Stimulated activated CD4-positive, alpha-beta T cell treated with anti-CD3 and anti-CD28 coated beads, TNF-alpha, amount 100 ng/mL, for 24 hours (primary cell): ENCODE data around the gene NHLRC4.

ENCODE experiments used
- DNase-seq, 3 experiments: peaks; one replicate each; pipeline ENCODE4 v3.0.0-alpha.2; 2020; ENCODE audit warnings: low read depth in 3 of 3

NHLRC4 gene

DNA sequence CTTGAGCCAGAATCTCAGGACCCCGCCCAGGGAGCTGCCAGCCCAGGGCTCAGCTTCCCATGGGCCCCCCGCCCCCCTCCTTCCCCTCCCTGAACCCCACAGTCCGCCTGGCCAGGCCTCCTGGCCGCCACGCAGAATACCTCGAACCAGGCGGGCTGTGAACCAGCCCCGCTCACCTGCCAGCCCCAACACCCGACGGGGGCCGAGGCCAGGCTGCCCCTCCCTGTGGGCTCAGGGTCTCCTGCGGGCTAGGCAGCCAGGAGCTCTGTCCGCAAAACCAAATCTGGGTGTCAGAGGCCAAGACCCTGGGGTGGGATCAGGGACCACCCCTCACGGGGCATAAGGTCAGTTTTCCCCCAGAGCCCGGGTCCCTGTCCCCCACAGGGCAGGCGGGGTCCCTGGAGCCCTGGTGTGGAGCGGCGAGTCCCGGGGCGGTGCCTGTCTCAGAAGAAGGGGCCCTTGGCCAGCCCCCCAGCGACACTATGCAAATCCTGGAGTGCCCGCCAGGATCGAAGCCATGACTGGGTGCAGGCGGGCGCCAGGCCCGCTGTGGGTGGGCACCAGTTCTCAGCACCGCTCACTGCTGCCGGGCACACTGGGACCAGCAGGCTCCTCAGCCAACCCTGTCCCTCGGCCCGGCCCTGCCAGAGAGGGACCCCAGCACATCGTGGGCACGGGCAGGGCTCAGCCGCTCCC, 13.1 kb upstream of the NHLRC4 start:
- no peak for DNase-seq

DNA sequence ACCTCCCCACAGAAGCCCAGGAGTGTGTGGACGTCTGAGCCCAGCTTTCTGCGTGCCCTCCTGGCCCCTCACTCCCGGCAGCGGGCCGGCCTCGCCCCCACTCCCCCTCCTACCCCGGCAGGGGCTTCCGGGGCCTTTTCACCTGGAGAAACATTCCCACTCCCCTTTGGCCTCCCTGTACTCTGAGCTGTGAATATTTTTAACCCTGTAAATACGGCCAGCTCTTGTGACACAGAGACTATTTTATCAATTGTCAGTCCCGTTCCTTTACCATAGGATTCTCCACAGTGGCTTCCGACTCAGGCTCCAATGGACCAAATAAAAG, 12.5 kb upstream of the NHLRC4 start:
- DNase-seq = no peak

DNA sequence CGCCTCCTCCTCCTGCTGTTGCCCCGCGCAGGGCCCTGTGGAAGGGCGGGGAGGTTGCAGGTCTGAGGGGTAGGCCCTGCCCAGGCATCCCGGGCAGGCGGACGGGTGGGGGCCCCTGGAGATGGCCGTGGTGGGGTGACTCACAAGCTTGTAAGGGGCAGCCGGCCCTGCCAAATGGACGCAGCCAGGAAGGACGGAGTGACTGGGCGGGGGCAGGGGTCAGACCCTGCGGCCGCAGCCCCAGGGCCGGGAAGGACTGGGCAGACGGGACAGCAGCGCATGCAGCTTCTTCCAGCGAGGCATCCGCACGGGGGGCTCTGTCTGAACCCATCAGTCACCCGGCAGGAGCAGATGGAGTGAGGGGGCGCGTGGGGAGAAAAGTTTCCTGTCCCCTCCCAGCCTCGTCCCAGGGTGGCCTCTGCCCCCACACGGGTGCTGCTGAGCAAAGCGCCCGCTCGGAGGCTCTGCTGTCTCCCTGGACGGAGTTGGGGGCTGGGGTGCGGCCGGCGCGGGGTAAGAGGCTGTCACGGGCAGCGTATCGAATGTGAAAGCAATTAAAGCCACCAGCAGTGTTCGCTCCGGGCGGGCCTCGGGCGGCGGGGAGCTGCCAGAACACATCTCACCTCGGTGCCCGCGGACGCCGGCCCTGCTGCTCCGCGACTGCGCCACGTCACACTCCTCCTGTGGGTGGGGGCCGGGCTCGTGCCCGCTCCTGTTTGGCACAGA, 12.0 kb upstream of the NHLRC4 start:
- DNase-seq = no peak

DNA sequence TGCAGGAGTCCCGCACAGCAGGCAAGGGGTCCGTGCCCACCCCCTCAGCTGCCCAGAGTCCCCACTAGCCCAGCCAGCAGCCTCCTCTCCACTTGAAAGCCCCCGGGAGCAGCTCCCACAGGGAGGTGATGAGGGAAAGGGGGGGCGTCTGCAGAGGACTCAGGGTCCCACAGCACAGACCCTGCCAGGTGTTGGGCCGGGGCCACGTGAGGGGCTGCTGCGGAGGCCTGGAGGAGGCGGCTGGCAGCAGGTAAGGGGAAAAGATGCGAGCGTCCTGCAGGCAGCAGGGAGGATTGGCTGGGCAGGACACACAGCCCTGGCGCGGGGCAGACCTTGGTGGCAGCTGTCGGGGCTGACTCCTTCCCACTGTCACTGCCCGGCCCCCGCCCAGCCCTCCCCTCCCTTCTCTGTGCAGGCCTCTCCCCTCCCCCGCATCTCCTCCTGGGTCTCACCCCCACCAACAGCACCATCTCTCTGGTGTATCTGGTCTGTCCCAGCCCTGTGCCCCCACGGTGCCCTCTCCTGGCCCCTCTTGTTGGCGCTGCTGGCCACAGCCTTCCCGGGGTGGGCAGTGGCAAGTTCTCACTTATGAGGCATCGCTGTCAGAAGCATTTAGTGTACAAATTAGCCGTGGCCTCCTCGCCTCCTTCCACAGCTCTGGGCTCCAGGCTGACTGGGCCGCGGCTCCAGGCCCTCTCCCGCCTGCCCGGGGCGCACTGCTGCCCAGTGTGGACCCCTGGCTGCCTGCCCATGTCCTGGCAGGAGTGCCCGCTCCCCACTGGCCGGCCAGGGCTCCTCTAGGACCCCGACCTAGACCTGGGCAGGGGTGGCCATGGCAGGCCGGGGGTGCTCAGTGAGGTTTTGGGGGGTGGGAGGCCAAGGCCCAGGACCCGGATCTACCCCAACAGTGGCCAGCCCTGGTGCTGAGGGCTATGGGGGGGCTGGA, 11.0 kb upstream of the NHLRC4 start:
- DNase-seq = no peak

DNA sequence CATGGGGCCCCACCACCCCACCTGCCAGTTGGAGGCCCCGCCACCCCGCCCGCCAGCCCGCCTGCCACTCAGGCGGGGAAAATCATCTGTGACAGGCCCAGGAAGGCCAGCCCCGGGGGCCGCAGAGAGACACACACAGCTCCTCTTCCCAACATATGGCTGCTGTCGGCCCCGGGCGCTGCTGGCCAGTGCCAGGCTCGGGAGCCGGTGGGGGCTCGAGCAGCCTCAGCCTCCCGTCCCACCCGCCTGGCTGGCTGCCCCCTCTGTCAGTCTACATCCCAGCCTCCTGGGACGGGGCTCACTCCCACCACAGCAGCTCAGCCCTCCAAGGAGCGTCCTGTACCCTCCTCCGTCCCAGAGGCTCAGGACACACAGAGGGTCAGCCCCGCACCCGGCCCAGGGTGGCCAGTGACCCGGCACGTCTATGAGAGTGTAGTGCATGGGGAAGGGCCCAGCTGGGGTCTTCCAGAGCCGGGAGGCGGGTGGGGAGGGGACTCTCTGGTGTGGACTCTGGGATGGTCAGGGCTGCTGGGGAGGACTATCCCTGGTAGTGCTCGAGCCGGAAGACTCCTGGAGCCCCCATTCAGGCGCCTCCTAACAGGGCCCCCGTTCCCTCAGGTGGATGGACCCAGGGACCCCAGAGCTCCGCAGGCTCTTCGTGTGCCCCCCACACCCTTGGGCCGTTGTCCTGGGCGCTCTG, 10.2 kb upstream of the NHLRC4 start:
- DNase-seq = no peak

DNA sequence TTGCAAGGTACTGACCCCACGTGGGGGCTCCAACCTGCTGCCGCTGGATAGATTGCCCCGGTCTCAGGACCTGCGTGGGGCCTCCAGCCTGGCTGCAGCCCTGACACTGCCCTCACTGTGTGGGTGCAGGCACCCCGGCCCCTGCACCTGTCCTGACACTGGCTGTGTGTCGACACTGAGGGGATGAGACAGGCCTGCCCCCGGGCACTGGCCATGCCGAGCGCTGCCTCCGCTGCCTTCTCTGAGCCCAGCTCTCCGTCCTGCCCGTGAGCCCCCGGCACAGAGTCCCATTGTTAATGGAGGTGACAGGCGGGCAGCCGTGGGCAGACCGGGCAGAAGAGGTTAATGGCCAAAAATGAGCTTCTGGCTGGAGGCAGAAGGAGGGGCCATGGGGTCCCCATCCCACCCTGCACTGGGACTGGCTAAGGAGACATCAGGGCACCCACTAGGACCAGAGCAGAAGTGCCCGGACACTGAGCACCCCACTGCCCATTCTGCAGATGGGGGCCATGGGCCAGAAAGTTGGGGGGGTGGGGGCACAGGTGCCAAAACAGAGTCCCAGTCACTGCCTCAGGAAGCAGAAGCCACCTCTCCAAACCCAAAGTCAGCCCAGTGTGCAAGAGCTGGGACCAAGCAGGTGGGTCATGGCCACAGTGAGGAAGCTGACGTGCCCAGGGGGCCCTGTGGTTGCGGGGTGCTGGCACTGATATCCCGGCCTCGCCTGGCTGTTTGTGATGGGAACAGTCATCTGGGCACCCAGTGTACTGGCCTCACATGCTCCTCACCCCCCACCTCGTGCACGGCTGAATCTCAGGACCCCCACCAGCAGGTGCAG, 9.1 kb upstream of the NHLRC4 start:
- DNase-seq = no peak

DNA sequence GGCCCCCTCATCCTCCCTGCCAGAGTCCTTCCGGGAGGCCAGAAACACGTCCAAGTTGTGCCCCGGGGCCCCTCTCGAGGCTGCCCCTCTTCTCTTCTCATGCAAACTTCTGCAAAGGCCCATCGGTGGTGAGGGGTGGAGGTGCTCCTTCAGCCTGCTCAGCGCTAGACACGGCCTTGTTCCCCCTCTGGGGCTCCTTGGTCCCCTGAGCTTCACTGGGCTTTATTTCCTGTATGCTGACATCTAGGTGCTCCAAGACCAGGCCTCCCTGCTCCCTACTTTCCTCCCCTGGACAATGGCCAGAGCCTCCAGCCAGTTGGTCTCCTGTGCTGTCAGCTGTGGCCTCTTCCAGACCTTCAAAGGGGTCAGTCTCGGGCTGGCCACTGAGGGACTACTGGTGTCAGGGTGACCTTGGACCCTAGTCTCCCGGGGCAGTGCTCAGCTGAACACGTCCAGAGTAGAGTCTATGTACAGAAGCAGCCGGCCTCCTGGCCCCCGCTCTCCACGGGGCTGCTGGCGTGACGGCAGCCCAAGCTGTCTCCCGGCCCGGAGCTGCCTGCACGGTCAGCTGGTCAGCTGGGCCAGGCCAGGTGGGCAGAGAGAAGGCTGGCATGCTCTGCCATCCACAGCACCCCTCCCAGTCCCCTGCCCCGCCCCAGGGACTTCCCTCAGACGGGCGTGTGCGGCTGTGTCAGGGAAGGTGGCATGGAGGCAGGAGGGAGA, 8.3 kb upstream of the NHLRC4 start:
- DNase-seq = no peak

DNA sequence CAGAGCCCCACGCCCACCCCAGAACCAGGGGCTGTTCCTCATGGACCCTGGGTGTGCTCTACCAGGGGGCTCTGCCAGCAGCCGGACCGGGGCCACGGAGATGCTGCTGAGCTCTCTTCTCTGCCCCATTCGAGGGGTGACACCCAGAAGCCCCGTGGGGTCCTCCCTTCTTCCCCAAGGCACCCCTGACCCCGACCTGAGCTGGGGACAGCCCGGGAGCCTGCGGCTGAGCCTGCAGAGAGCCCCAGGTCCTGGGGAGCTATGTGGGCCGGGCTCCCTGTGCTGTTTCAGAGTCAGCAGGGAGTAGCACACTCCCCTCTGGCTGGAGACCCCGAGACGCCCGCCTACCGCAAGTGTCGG, 7.8 kb upstream of the NHLRC4 start:
- DNase-seq = no peak

DNA sequence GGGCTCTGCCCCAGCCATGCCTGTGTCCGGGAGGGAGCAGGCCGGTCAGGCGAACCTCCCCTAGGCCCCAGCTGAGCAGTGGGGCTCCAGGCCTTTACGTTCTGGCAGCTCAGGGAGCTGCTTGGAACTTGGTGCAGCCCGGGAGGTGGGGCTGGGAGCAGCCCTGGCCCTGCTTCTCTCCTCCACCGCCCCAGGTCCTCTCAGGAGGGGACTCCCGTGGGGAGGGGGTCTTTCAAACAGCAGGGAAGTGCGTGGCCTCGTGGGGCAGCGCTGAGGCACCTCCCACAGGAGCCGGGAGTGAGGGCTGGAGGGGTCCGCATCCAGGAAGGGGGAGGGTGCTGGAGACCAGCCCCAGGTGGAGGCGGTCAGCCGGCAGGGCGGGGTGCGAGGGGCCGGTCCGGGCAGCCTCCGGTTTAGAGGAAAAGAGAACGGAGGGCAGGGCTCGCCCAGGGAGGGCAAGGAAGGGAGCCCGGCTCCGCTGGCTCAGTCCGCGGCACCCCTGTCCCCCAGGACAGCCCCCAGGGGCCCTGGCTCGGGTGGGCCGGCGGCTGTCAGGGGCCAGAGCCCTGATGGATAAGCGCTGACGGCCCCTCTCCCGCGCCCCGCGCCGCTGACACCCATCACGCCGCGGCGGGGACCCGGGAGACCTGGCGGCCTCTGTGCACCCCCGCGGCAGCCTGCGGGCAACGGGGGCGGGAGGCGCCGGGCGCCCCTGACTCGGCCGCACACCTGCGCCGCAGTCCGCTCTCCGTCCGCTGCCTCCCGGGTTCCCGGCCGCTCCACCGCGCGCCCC, 7.2 kb upstream of the NHLRC4 start:
- no peak for DNase-seq

DNA sequence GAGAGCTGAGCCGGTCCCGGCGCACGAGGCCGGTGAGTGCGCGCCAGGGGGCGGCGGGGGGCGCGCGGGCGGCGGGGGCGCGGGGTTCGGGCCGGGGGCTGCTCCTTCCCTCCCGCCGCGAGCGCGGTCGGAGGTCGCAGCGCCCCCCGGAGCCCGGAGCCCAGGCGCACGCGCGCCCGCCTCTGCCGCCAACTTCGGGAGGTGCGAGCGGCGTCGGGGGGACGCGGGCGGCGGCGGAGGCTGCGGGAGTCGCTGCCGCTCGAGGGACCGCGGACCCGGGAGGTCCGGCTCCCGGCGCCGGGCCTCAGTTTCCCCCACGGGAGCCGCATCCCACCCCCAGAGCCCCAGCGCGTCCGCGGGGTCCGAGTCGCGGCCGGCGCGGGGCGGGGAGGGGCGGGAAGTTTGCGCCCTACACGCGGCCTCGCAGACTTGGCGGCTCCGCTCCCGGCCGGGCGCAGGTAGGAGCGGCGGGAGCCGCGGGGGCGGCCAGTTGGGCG, 6.6 kb upstream of the NHLRC4 start, which contains the start of gene PRR35:
PRR35 (plus strand) TSS at position 191 of the 497 bp plus-strand sequence. CDS start 2,901 bp downstream, outside the sequence.
- DNase-seq = no peak

DNA sequence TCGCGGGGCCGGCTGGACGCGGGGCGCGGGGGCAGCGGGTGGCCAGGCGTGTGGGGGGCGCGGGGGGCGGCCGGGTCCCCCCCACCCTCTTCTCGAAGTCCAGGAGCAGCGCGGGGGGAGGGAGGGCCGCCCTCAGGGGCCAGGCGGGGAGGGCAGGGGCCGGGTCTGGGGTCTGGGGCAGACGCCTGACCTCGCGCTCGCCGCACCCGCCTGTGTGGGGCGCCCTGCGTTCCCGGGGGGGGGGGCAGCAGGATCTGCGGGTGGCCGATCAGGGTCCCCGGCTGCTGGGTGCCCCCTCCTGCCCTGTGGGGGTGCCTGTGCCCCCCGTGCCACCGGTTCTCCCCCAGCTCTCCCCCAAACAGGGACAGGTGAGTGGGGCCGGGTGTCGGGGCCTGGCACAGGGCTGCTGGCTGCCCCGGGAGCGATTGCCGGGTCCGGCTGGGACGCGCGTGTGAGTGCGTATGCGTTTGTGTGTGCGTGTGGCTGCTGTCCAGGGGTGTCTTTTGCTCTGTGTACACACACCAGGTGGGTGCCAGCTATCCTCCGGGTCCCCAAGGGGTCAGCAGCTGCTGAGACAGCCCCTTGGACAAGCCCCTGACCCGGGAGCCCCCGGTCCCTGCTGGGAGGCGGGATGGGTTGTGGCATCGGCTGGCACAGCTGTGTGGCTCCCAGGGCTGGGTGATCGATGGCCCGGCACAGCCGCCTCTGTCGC, 5.9 kb upstream of the NHLRC4 start:
- DNase-seq = no peak

DNA sequence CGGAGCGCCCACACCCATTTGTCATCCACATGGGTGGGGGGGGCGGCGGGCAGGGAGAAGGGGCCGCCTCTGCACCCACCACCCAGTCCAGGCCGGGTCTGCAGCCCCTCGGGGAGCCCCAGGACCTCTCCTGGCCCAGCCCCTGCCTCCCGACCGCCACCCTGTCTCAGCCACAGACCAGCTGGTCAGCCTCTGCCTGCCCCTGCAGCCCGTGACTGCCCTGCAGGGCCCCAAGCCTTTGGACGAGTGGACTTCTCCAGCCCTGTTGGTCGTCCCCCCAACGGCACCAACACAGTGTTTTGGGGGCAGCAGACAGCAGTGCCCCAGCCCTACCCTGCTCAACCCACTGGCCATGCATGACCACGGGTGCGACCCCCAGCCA, 5.4 kb upstream of the NHLRC4 start:
- DNase-seq = no peak

DNA sequence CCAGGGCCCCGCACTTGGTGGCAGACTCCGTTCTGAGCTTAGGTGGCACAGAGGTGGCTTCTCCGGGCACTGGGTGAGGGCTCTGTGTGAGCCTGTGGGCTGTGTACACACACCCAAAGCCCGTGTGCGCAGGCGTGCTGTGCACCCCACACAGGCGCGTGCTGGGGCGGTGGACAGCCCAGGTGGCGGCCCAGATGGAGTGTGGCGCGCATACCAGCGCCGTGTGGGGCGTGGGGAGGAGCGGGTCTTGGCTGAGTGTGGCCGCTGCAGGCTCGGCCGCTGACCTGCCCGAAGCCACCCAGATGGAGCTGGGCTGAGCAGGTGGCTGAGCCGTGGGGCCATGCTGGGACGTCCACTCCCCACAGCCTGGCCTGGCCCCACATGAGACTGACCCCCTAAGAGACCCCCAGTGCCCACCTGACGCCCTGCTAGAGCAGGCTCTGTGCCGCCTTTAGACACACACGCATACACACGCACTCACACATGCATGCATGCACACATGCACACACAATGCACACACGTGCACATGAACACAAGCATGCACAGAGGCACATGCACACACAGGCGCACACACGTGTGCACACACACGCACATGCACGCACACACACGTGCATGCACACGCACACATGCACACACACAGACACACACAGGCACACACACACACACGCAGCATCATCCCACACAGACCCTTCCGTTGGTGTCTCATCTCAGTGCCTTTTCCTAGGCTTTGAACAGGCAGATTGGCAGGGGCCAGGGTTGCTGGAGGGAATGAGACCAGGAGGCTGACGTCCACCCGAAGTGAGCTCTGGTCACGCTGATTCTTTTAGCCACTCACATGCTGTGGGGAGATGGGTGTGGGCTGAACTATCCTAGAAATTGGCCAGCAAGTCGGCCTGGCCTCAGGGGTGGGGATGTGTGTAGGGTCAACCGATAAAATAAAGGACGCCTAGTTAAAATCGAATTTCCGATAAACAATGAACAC, 4.6 kb upstream of the NHLRC4 start:
- DNase-seq = no peak

DNA sequence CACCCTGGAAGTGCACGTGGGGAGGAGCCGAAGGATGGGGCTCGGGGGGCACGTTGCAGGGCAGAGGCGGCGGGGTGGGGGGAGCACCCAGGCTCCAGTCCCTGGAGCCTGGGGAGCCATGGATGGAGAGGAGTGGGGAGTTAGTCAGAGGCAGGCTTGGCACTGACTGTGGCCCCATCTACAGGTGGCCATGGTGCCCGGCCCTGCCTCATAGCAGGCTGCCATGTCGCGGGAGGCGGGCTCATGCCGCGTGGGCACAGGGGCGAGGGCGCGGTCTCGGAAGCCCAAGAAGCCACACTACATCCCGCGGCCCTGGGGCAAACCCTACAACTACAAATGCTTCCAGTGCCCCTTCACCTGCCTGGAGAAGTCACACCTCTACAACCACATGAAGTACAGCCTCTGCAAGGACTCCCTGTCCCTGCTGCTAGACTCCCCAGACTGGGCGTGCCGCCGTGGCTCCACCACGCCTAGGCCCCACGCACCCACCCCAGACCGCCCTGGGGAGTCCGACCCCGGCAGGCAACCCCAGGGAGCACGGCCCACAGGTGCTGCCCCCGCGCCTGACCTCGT, 3.6 kb upstream of the NHLRC4 start:
- no peak for DNase-seq

DNA sequence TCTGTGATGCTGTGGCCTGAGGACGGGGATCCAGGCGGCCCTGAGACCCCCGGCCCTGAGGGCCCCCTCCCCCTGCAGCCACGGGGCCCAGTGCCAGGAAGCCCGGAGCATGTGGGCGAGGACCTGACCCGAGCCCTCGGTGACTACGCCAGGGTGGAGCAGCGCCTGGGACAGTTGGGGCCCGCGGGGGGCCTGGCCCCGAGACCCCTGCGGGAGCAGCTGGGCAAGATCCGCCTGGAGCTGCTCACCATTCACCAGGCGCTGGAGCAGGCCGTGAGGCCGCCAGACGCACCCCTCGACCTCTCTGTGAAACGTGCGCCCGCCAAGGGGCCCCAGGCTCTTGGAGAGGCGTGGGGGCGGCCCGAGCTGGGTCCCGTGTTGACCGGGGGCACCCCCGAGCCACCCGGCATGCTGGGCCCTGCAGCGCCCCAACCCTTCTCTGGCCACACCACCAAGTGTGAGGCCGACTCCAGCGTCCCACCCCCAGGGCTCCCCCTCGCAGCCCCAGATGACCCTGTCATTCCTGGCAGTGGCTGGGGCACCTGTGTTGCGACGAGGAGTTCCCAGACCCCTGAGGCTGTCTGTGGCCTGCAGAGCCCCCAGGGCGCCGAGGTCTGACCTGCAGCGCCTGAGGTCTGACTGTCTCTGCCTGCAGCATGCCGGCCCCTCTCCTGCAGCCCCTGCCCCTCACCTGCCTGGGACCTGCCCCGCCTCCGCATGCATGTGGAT, 2.0 kb upstream of the NHLRC4 start:
- no peak for DNase-seq
